Skeletal muscle satellite cell (primary cell): ENCODE data around the gene CNTNAP2.
"Not testable (repeated sequence)": the region's sequence is repeated elsewhere in the genome, so short reads cannot be mapped to it uniquely, and the experiment has no call there.

Source experiments
- H3K27me3 ChIP-seq: 2 replicates; pipeline ENCODE4 v1.7.0; 2013; ENCODE audit warnings: low read length; ENCODE audit not compliant: control insufficient read depth, insufficient read depth
- H3K36me3 ChIP-seq: 2 replicates; pipeline ENCODE4 v1.7.0; 2013; ENCODE audit warnings: mild to moderate bottlenecking, control low read depth, low read length; ENCODE audit not compliant: insufficient read depth
- H3K4me1 ChIP-seq: 2 replicates; pipeline ENCODE4 v1.7.0; 2013; ENCODE audit warnings: low read length; ENCODE audit not compliant: control insufficient read depth, insufficient read depth
- H3K4me2 ChIP-seq: 2 replicates; pipeline ENCODE4 v1.7.0; 2013; ENCODE audit warnings: mild to moderate bottlenecking, low read length
- H3K4me3 ChIP-seq: 2 replicates; pipeline ENCODE4 v1.7.0; 2013; ENCODE audit warnings: low read length
- H3K9ac ChIP-seq: 2 replicates; pipeline ENCODE4 v1.7.0; 2013; ENCODE audit warnings: mild to moderate bottlenecking, low read depth, low read length, moderate library complexity
- H3K9me3 ChIP-seq: replicated peaks from 2 replicates; pipeline ENCODE4 v1.7.0; 2013; ENCODE audit warnings: mild to moderate bottlenecking, control low read depth, low read length

The CNTNAP2 gene

DNA sequence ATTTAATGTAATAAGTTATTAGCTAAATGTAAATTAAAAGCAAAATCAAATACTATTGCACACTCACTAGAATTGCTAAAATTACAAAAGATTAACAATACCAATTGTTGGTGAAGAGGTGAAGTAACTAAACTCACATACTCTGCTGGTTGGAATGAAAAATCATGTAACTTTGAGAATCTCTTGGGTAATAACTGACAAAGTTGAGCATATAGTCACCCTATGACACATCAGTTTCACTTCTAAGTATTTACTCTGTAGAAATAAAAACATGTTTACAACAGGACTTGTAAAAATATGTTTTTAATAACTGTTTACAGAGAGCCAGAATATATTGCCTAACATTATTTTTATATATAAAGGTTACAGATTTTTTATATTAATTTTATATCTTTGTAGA lies 33.6 kb downstream of the CNTNAP2 start:
- H3K4me1 ChIP-seq: no peaks in the 10 kb centered on the region

DNA sequence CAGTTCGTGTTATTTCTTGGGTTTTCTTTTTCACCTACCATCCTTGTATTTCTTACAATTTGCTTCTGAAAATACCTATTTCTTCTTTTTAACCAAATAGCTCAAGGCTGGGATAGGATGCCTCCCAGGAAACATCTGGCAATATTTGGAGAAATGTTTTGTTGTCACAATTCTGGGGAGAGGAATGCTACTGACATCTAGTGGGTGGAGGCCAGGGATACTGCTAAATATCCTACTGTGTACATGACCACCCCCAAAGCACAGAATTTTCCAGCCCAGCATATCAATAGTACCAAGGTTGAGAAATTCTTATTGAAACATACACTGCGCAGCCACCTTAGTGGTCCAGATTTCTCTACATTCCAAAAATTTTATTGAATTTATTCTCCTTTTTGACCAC lies 55.5 kb downstream of the CNTNAP2 start:
- Histone ChIP-seq H3K9me3 (peaks cover 6% of the 10 kb centered on the region), H3K27me3 (no peaks in the 10 kb centered on the region), H3K4me1 (no peaks in the 10 kb centered on the region), H3K4me2 (no peak overlapping the region), H3K9ac (no peak overlapping the region), H3K36me3 (no peaks in the 10 kb centered on the region), H3K4me3 (no peak overlapping the region)

More for the DNA sequence above, 33.6 kb downstream of the CNTNAP2 start:
- Histone ChIP-seq H3K9me3 (peaks cover 3% of the 10 kb centered on the region), H3K9ac (no peak overlapping the region), H3K4me3 (no peak overlapping the region), H3K4me2 (no peak overlapping the region), H3K36me3 (no peaks in the 10 kb centered on the region), H3K27me3 (no peaks in the 10 kb centered on the region)

DNA sequence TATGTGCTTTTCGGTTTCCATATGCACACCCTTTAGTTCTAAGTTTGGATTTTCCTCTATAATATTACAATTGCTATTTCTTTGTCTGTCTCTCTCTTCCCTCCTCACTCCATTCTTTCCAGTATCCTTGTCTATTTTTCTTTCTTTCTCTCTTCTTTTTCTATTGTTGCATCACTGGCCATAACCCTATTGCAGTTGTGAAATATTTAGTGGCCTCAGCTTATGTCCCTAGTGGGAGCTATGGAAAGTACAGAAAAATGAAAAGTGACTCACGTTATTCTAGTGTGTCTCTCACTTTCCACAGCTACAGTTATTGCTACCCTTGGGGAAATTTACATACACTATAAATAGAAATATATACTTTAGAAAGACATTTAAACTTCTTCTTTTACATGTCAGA lies 59.1 kb downstream of the CNTNAP2 start:
- Histone ChIP-seq H3K27me3 (no peaks in the 10 kb centered on the region), H3K36me3 (no peaks in the 10 kb centered on the region), H3K9ac (no peak overlapping the region), H3K9me3 (peaks cover 6% of the 10 kb centered on the region), H3K4me2 (no peak overlapping the region), H3K4me3 (no peak overlapping the region), H3K4me1 (no peaks in the 10 kb centered on the region)

DNA sequence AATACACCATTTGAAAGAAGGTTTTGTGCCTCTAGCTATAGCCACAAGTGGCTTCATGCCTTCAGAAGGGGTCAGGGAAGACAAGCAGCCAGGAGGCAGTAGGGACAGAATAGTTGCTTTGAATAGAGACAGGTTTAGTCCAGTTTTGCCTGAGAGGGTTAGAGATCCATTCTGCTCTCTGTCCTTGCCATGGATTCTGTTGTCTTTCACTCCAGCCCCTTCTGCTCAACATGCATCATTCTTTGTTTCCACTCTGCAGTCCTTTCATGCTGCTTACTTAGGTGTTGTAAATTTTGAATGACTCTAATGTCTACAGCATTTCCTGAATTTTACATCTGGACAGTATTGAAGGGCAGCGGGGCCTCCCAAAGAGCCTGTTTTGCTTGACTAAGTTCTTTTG lies 60.3 kb downstream of the CNTNAP2 start:
- H3K4me2 ChIP-seq: no peak overlapping the region
- peaks cover 6% of the 10 kb centered on the region for H3K9me3 ChIP-seq
- H3K36me3 ChIP-seq: no peaks in the 10 kb centered on the region
- H3K4me1 ChIP-seq: no peaks in the 10 kb centered on the region
- no peak overlapping the region for H3K4me3 ChIP-seq
- no peak overlapping the region for H3K9ac ChIP-seq
- H3K27me3 ChIP-seq: no peaks in the 10 kb centered on the region

DNA sequence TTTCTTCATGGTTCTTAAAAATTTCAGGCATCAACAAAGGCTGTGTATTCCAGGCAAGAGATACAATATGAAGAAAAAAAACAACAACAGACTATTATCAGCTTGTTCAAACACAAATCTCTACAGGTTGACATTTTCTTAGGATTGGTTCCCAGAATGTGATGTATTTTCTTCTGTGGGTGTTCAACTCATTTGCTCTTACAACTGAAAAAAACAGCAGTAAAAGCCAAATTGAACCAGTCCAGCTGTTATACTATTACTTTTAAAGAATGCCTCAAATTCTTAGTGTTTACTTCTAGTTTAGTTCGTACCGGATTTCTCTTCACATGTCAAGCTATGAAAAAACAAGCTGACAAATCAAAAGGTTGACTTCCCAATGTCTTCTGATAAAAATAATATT lies 60.7 kb downstream of the CNTNAP2 start:
- Histone ChIP-seq H3K4me3 (no peak overlapping the region), H3K9ac (no peak overlapping the region), H3K4me2 (no peak overlapping the region), H3K27me3 (no peaks in the 10 kb centered on the region), H3K36me3 (no peaks in the 10 kb centered on the region), H3K4me1 (no peaks in the 10 kb centered on the region), H3K9me3 (peaks cover 6% of the 10 kb centered on the region)

GRCh38 chr7:146185844-146186243 lies 69.2 kb downstream of the CNTNAP2 start:
- Histone ChIP-seq H3K9ac (no peak overlapping the region), H3K36me3 (no peaks in the 10 kb centered on the region), H3K4me2 (no peak overlapping the region), H3K4me1 (no peaks in the 10 kb centered on the region), H3K9me3 (no peaks in the 10 kb centered on the region), H3K27me3 (no peaks in the 10 kb centered on the region), H3K4me3 (no peak overlapping the region)

GRCh38 chr7:146191428-146191827 lies 74.8 kb downstream of the CNTNAP2 start:
- not testable (repeated sequence) for H3K4me2 ChIP-seq, H3K4me1 ChIP-seq

DNA sequence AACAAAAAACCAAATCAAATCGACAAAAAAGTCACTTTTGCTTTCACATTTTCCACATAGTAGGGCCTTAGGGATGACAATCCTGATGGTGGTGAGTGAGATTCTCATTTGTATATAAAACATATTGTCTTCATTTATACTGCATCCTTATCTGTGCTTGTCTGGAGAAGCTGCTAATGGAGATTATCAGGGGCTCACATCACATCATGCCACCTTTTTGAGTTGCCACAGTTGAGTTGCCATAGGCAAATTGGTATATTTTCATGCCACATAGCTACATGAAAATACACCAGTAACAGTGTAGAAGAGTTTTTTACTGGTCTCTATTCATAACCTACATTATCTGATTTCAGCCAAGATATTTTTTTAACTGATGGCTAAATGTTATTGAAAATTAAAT lies 85.3 kb downstream of the CNTNAP2 start:
- Histone ChIP-seq H3K9me3 (no peaks in the 10 kb centered on the region), H3K4me1 (no peaks in the 10 kb centered on the region), H3K27me3 (no peaks in the 10 kb centered on the region), H3K36me3 (no peaks in the 10 kb centered on the region), H3K4me3 (no peak overlapping the region), H3K4me2 (no peak overlapping the region), H3K9ac (no peak overlapping the region)

More at GRCh38 chr7:146191428-146191827, 74.8 kb downstream of the CNTNAP2 start:
- not testable (repeated sequence) for H3K9me3 ChIP-seq, H3K4me3 ChIP-seq, H3K9ac ChIP-seq, H3K27me3 ChIP-seq, H3K36me3 ChIP-seq

DNA sequence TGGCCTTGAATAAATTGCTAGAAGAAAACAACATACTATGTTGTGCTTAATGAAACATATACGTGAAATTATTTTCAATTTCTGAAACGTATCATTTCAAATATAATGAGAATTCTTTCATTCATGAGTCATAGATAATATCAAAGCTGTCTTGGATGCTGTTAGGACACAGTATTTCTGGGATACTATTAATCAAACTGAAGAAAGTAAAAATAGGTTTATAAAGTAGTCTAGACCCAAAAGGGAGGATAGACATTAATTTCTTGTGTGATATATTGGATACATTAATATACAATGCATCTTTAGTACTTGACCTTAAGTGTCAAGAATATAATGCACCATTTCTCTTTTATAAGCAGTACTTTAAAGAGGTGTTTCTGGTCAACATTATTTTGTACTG lies 89.7 kb downstream of the CNTNAP2 start:
- H3K9me3 ChIP-seq: no peaks in the 10 kb centered on the region
- H3K9ac ChIP-seq: no peak overlapping the region
- no peaks in the 10 kb centered on the region for H3K36me3 ChIP-seq
- no peak overlapping the region for H3K4me3 ChIP-seq
- H3K4me2 ChIP-seq: no peak overlapping the region
- H3K4me1 ChIP-seq: no peaks in the 10 kb centered on the region
- no peaks in the 10 kb centered on the region for H3K27me3 ChIP-seq

DNA sequence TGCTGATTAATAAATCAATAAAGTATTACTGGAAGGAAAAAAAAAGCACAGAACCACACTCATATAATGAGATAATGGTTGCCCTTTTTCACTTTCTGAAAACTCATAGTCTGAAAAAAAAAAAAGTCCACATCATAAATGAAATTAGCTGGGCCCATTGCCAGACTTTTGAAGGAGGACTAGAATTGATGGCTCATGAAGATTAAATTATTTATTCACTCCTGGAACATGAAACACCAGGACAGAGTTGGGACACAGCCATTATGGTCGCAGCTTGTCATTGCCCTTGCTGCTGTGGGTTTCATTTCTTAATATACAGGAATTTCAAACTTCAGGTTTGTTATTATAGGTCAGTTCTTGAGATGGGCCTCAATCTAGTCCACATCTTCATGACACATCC lies 91.9 kb downstream of the CNTNAP2 start:
- H3K36me3 ChIP-seq: no peaks in the 10 kb centered on the region
- no peak overlapping the region for H3K4me3 ChIP-seq
- no peaks in the 10 kb centered on the region for H3K27me3 ChIP-seq
- no peaks in the 10 kb centered on the region for H3K4me1 ChIP-seq
- no peak overlapping the region for H3K9ac ChIP-seq
- no peaks in the 10 kb centered on the region for H3K9me3 ChIP-seq
- no peak overlapping the region for H3K4me2 ChIP-seq

DNA sequence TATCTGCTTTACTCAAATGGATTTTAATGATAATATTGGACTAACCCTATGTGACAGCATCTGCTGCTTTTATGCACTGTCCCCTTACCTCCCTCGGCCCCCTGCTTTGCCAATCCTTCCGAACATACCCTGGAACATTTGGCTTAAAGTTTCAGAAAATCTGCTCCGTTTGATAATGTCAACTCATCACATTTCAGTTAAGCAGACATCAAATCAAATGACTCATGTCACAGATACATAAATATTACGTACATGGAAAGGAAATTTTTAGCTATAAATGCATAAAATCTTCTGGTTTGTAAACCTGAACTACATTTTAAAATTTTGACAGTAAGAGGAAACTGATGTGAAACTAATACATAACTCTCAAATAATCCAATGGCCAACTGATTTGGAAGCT lies 98.2 kb downstream of the CNTNAP2 start:
- no peaks in the 10 kb centered on the region for H3K9me3 ChIP-seq
- no peaks in the 10 kb centered on the region for H3K4me1 ChIP-seq
- H3K36me3 ChIP-seq: no peaks in the 10 kb centered on the region
- no peak overlapping the region for H3K9ac ChIP-seq
- H3K4me2 ChIP-seq: no peak overlapping the region
- H3K4me3 ChIP-seq: no peak overlapping the region
- no peaks in the 10 kb centered on the region for H3K27me3 ChIP-seq

DNA sequence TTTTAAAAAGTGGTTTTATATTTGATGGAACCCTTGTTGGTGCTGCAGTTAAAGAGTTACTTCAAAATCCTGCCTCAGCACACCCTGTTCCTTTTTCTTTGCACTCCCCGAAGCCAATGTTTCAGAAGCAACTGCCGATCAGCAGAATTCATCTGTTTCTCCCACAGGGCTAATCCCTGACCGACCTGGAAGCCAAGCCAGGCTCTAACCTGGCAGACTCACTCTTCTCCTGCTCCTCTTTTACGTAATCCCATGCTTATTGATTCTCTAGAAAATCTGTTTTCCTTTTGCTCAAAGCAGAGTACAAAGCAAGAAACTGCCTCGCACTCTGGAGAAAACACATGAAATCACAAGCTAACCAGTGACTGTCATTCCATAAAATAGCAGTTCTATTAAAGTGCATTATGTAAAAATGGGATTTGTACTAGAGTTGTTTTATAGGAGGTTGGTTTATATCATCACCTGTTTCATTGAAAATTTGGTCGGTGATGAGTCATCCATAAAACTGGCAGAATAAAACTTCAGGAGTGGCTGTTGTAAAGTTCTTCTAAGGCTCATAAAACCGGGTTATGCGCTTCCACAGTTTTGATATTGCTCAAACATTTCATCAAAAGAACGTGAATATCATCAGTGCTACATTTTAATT lies 99.9 kb downstream of the CNTNAP2 start:
- no peaks in the 10 kb centered on the region for H3K27me3 ChIP-seq
- no peaks in the 10 kb centered on the region for H3K4me1 ChIP-seq
- H3K4me2 ChIP-seq: no peak overlapping the region
- H3K9ac ChIP-seq: no peak overlapping the region
- H3K4me3 ChIP-seq: no peak overlapping the region
- no peaks in the 10 kb centered on the region for H3K36me3 ChIP-seq
- H3K9me3 ChIP-seq: no peaks in the 10 kb centered on the region
